Stomach (tissue), 4 donors: ENCODE measurements around the gene CBX3.

ENCODE experiments used
- EP300 ChIP-seq: sonication (generic); formaldehyde crosslinking; IDR thresholded peaks from one replicate; pipeline ENCODE4 v1.6.1; 2017; ENCODE audit warnings: antibody characterized with exemption
- POLR2AphosphoS5 ChIP-seq, 3 donors: sonication (generic); formaldehyde crosslinking; IDR thresholded peaks; one replicate each; pipeline ENCODE4 v1.6.1; 2016; ENCODE audit warnings: antibody characterized with exemption in 3 of 3
- TF ChIP-seq, protein P1 (sequence below), 7 experiments: fragments of 450-650 bp in 4 of 7; fragments of 200-600 bp in 3 of 7; sonication (generic) in 3 of 7; IDR thresholded peaks; one replicate each; pipeline ENCODE4 v1.5.1; 2016 to 2019; ENCODE audit warnings: antibody characterized with exemption in 7 of 7, control low read depth in 2 of 7, mild to moderate bottlenecking in 1 of 7

DNA sequence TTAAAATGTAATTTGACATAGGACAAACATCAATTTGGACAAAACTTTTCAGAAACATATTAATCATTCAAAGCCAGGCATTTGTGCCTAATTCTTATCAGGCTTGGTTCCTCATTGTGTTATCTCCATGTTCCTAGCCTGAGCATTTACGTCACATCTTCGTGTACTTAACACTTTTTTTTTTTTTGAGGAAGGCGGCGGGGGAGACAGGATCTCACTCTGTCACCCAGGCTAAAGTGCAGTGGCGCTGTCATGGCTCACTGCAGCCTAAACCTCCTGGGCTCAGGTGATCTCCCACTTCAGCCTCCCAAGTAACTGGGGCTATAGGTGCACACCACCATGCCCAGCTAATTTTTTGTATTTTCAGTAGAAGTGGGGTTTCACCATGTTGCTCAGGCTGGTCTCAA is 20.8 kb upstream of the CBX3 start:
- TF ChIP-seq, protein P1, sequence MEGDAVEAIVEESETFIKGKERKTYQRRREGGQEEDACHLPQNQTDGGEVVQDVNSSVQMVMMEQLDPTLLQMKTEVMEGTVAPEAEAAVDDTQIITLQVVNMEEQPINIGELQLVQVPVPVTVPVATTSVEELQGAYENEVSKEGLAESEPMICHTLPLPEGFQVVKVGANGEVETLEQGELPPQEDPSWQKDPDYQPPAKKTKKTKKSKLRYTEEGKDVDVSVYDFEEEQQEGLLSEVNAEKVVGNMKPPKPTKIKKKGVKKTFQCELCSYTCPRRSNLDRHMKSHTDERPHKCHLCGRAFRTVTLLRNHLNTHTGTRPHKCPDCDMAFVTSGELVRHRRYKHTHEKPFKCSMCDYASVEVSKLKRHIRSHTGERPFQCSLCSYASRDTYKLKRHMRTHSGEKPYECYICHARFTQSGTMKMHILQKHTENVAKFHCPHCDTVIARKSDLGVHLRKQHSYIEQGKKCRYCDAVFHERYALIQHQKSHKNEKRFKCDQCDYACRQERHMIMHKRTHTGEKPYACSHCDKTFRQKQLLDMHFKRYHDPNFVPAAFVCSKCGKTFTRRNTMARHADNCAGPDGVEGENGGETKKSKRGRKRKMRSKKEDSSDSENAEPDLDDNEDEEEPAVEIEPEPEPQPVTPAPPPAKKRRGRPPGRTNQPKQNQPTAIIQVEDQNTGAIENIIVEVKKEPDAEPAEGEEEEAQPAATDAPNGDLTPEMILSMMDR (IDR thresholded peaks at IDR 0.05): no peak
- TF ChIP-seq EP300 (no peak), POLR2AphosphoS5 (IDR thresholded peaks at IDR 0.05) (peak in 2 of 3 donors; percentile 2 to 62)
